ENCODE data around the gene MTF2.

DNA sequence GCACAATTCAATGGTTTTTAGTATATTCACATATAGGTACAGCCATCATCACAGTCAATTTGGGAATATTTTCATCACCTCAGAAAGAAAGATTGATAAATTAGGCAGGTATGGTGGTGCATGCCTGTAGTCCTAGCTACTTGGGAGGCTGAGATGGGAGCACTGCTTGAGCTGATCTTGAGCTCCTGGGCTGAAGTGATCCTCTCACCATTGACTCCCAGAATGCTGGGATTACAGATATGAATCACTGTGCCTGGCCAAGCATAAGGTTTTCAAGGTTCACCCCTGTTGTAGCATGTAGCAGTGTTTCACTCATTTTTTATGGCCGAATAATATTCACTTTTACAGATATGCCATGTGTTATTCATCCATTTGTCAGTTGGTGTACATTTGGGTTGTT, 44.7 kb upstream of the MTF2 start:
- TF ChIP-seq, protein P1, sequence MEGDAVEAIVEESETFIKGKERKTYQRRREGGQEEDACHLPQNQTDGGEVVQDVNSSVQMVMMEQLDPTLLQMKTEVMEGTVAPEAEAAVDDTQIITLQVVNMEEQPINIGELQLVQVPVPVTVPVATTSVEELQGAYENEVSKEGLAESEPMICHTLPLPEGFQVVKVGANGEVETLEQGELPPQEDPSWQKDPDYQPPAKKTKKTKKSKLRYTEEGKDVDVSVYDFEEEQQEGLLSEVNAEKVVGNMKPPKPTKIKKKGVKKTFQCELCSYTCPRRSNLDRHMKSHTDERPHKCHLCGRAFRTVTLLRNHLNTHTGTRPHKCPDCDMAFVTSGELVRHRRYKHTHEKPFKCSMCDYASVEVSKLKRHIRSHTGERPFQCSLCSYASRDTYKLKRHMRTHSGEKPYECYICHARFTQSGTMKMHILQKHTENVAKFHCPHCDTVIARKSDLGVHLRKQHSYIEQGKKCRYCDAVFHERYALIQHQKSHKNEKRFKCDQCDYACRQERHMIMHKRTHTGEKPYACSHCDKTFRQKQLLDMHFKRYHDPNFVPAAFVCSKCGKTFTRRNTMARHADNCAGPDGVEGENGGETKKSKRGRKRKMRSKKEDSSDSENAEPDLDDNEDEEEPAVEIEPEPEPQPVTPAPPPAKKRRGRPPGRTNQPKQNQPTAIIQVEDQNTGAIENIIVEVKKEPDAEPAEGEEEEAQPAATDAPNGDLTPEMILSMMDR (IDR thresholded peaks at IDR 0.05), result no peak
- TF ChIP-seq POLR2A (IDR thresholded peaks at IDR 0.05), result no peak

Measured in testis (tissue), 2 donors.